Smooth muscle cell (in vitro differentiated cells): ENCODE data around the gene CA9. TPM values are rescaled to one million over a fixed set of nuclear protein-coding genes. Genes with fewer than 3 reads are reported as not detected.

ENCODE experiments used
- DNase-seq: peaks from one replicate; lab custom pipeline; 2025; ENCODE audit not compliant: unreplicated experiment; lab: John Stamatoyannopoulos, UW
- H2AFZ ChIP-seq: fragments of 200-600 bp; sonication (generic); 2 replicates; pipeline ENCODE4 v1.6.0; 2016; ENCODE audit warnings: antibody characterized with exemption, low read depth, mild to moderate bottlenecking
- H3F3A ChIP-seq: fragments of 200-600 bp; sonication (generic); 2 replicates; pipeline ENCODE4 v1.6.0; 2017; ENCODE audit warnings: antibody characterized with exemption, low read depth
- H3K27ac ChIP-seq: fragments of 200-600 bp; sonication (generic); 2 replicates; pipeline ENCODE4 v1.5.1; 2016; ENCODE audit warnings: low read depth, mild to moderate bottlenecking
- H3K27me3 ChIP-seq: fragments of 200-600 bp; sonication (generic); 2 replicates; pipeline ENCODE4 v1.6.1; 2016; ENCODE audit warnings: low read depth, mild to moderate bottlenecking
- H3K36me3 ChIP-seq: fragments of 200-600 bp; sonication (generic); 2 replicates; pipeline ENCODE4 v1.5.1; 2016; ENCODE audit warnings: low read depth
- H3K4me1 ChIP-seq: fragments of 200-600 bp; sonication (generic); 2 replicates; pipeline ENCODE4 v1.5.1; 2016; ENCODE audit warnings: low read depth
- H3K4me2 ChIP-seq: fragments of 200-600 bp; sonication (generic); 2 replicates; pipeline ENCODE4 v1.6.0; 2016; ENCODE audit warnings: mild to moderate bottlenecking
- H3K4me3 ChIP-seq: fragments of 200-600 bp; sonication (generic); 2 replicates; pipeline ENCODE4 v1.5.1; 2016; ENCODE audit warnings: mild to moderate bottlenecking
- H3K79me2 ChIP-seq: fragments of 200-600 bp; sonication (generic); 2 replicates; pipeline ENCODE4 v1.6.0; 2016; ENCODE audit warnings: low read depth, mild to moderate bottlenecking
- H3K9ac ChIP-seq: fragments of 200-600 bp; sonication (generic); 2 replicates; pipeline ENCODE4 v1.6.0; 2016; ENCODE audit warnings: low read depth
- H3K9me3 ChIP-seq: fragments of 200-600 bp; sonication (generic); replicated peaks from 2 replicates; pipeline ENCODE4 v1.5.1; 2016; ENCODE audit warnings: low read depth
- H4K20me1 ChIP-seq: fragments of 200-600 bp; sonication (generic); 2 replicates; pipeline ENCODE4 v1.6.0; 2016; ENCODE audit warnings: low read depth
- WGBS: methylation state at CpG from one replicate; pipeline ENCODE4 v1.1.7; 2016; ENCODE audit warnings: low lambda C conversion rate; 5-methylcytosine and 5-hydroxymethylcytosine counted together
- polyA plus RNA-seq: library from polyadenylated mRNA; unstranded; fragments of >200 nt; fragmentation: Nextera tagmentation; extraction: Ambion mirVana; gene quantifications from 2 replicates; pipeline ENCODE4 v1.2.1, GENCODE V29; 2016
- total RNA-seq: library from RNA; depleted of rRNA; stranded (reverse); fragments of >200 nt; gene quantifications from 2 replicates; pipeline ENCODE4 v1.2.3, GENCODE V29; 2014
- TF ChIP-seq, protein P1 (sequence below): fragments of 200-600 bp; sonication (generic); IDR thresholded peaks from 2 replicates; pipeline ENCODE4 v1.5.1; 2017; ENCODE audit warnings: borderline replicate concordance, mild to moderate bottlenecking, antibody characterized with exemption; ENCODE audit not compliant: insufficient read depth, poor library complexity, severe bottlenecking

CA9 gene
- total and polyA plus RNA-seq, 2 experiments from 2014 or later, result 4.6 TPM; not detected in 1

DNA sequence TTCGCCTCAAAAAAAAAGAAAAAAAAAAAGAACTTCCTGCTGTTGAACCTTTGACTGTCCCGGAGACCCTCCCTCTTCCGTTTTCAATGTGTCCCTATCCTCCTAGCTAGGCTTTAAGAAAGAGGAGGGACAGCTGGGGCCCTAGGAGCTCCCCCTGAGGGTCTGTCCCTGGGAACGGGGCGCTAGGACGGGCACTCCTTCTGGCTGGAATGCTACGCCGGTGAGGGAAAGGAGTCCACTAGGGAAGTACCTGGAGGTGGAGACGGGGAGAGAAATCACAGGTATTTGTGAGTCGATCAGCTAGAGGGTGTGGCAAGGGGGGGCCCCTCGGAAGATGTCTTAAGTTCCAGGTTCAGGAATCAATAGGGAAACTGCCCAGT lies 27.6 kb upstream of the CA9 start:
- DNase-seq, result peak; percentile 52
- Histone ChIP-seq H4K20me1 (no peaks in the 10 kb centered on the region), H3K27me3 (no peaks in the 10 kb centered on the region), H3K9me3 (no peaks in the 10 kb centered on the region), H3K79me2 (no peaks in the 10 kb centered on the region), H2AFZ (peak overlapping the region; percentile 100), H3K4me1 (peaks cover 4% of the 10 kb centered on the region), H3K27ac (peak overlapping the region; percentile 81), H3F3A (no peaks in the 10 kb centered on the region), H3K4me2 (peak overlapping the region; percentile 97), H3K4me3 (peak overlapping the region; percentile 88), H3K36me3 (no peaks in the 10 kb centered on the region), H3K9ac (peak overlapping the region; percentile 84)
- WGBS, result 3% methylated on average over 11 of the region's 11 CpGs
- TF ChIP-seq, protein P1, sequence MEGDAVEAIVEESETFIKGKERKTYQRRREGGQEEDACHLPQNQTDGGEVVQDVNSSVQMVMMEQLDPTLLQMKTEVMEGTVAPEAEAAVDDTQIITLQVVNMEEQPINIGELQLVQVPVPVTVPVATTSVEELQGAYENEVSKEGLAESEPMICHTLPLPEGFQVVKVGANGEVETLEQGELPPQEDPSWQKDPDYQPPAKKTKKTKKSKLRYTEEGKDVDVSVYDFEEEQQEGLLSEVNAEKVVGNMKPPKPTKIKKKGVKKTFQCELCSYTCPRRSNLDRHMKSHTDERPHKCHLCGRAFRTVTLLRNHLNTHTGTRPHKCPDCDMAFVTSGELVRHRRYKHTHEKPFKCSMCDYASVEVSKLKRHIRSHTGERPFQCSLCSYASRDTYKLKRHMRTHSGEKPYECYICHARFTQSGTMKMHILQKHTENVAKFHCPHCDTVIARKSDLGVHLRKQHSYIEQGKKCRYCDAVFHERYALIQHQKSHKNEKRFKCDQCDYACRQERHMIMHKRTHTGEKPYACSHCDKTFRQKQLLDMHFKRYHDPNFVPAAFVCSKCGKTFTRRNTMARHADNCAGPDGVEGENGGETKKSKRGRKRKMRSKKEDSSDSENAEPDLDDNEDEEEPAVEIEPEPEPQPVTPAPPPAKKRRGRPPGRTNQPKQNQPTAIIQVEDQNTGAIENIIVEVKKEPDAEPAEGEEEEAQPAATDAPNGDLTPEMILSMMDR, result peak; percentile 33

- TF ChIP-seq, protein P1, result peak; percentile 77
- H3K79me2 ChIP-seq, result no peaks in the 10 kb centered on the region
- no peaks in the 10 kb centered on the region for H4K20me1 ChIP-seq
- H3K9me3 ChIP-seq, result no peaks in the 10 kb centered on the region
- H3K4me3 ChIP-seq, result peak overlapping the region; percentile 88
- H3K27me3 ChIP-seq, result no peaks in the 10 kb centered on the region
- DNase-seq, result peak; percentile 85
- no peaks in the 10 kb centered on the region for H3F3A ChIP-seq
- peak overlapping the region; percentile 84 for H3K9ac ChIP-seq
- H2AFZ ChIP-seq, result peak overlapping the region; percentile 100
- H3K27ac ChIP-seq, result peak overlapping the region; percentile 81
- no peaks in the 10 kb centered on the region for H3K36me3 ChIP-seq
- under 1% methylated on average over 48 of the region's 58 CpGs for WGBS
- H3K4me1 ChIP-seq, result peaks cover 4% of the 10 kb centered on the region
- H3K4me2 ChIP-seq, result peak overlapping the region; percentile 97
Observed at GRCh38 chr9:35646533-35647265, 27.0 kb upstream of the CA9 start.

DNA sequence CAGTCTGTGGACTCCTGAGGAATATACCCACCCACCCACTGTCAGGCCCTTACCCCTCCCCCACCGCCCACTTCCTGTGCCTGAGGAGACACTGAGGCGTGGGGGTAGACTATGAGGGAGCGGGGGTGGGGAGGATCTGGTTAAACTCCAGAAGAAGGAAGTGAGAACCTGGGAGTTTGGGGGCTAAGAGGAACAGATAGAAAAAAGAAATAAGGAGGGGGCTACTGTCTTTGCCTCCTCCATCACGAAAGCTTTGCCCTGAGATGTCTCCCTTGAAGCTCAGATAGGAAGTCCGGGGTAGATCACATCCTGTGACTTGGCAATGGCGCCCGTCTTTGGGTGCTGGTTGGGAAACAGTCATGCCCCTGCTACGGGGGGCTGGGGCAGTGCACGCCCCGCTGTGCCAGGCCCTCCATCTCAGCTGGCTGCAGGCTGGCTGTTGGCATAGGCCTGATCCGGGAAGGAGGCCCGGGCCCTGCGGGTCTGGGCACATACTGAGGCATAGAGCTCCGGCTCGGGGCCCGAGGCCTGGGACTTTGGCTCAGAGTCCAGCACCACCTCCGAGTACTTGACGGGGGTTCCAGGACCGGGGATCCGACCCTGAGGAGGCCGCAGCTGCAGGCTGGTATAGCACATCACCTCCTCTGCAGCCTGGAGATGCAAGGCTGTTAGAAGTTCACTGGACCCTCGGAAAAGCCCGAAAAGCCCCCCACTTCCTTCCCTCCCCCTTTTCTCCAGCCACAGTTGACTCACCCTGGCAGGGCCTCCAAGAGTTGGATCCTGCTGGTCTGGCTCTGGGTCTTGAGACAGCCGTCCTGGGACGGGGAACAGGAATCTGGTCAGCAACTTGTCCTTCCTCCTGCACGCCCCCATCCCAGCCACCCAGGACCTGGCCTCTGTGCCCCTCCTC lies 24.0 kb upstream of the CA9 start:
- TF ChIP-seq, protein P1, result no peak
- Histone ChIP-seq H3K36me3 (no peaks in the 10 kb centered on the region), H3K27ac (no peak overlapping the region), H3K79me2 (no peaks in the 10 kb centered on the region), H3K9ac (no peak overlapping the region), H3K4me3 (no peak overlapping the region), H3F3A (no peaks in the 10 kb centered on the region), H3K4me1 (peaks cover 4% of the 10 kb centered on the region), H4K20me1 (no peaks in the 10 kb centered on the region), H3K9me3 (no peaks in the 10 kb centered on the region), H3K27me3 (no peaks in the 10 kb centered on the region), H3K4me2 (no peak overlapping the region), H2AFZ (no peak overlapping the region)
- DNase-seq, result no peak
- WGBS, result 88% methylated on average over 24 of the region's 26 CpGs
